HG03103 (cell line): ENCODE data around the gene ETDC.

Experiments used
- ATAC-seq: cut with Tn5 transposase; IDR thresholded peaks from one replicate; pipeline ENCODE4 v1.9.1; 2021; ENCODE audit warnings: low read depth; ENCODE audit not compliant: unreplicated experiment

Gene ETDC

DNA sequence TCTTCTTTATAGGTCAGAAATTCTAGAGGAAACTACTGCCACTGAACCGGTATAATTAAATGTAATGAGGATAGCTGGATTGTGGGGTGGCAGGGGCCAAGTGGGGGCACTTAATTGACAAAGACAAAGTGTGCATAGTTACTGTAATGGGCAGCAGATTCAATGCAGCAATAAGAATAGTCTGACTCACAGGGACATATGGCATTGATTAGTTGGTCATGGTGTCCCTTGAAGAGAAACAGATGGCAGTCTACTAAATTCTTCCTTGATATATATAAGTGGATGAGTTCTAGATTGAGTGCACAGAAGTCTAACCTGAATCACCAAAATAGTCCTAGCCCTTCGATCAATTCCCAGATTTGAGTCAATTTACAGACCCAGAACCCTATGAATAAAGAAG lies 31.6 kb downstream of the ETDC start:
- ATAC-seq, result no peak

- no peak for ATAC-seq
Observed at GRCh38 chrX:135345107-135345589, 35.9 kb downstream of the ETDC start.

DNA sequence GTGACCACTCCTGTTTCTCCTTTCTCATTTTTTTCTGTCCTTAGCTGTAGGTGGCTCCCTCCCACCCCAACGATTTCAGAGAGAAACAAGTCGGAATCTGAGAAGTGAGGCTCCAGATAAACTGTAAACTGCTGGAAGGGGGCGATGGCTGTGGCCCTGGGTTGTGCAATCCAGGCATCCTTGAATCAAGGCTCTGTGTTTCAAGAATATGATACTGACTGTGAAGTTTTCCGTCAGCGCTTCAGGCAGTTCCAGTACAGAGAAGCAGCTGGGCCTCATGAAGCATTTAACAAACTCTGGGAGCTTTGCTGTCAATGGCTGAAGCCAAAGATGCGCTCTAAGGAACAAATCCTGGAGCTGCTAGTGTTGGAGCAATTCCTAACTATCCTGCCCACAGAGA lies 37.7 kb downstream of the ETDC start:
- ATAC-seq, result no peak

DNA sequence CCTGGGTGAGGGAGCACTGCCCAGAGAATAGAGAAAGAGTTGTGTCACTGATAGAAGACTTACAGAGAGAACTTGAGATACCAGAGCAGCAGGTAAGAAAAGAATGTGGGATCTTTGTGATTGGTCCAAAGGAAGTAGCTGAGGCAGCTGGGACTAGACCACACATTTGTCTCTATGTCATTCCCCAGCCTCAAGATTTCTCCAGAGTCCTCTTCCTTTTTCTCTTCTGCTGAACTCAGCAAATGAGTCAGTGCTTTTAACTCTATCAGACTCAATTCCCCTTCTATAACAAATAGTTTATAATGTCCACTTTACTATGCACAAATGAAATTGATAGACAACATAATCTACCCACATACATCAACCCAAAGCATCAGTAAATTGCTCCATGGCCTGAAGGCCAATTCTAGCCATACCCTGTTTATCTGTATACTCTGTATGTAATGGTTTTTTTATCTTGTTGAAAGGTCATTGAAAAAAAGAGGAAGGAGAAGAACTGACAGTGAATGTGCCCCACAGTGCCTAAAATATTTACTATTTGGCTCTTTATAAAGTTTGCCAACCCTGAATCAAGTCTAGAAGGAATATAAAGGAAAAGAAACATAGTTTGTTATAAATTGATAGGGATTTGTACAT lies 38.2 kb downstream of the ETDC start:
- ATAC-seq, result no peak

- no peak for ATAC-seq
Observed at GRCh38 chrX:135354288-135354687, 45.0 kb downstream of the ETDC start.
